HG02981 (cell line): ENCODE measurements around the gene ZSWIM4.
"Not testable (repeated sequence)": the region's sequence is repeated elsewhere in the genome, so short reads cannot be mapped to it uniquely, and the experiment has no call there.

Experiments
- ATAC-seq: cut with Tn5 transposase; IDR thresholded peaks from one replicate; pipeline ENCODE4 v1.9.1; 2021; ENCODE audit warnings: mild to moderate bottlenecking, moderate library complexity; ENCODE audit not compliant: unreplicated experiment

The ZSWIM4 gene

GRCh38 chr19:13847407-13848339, 52.4 kb downstream of the ZSWIM4 start:
- no peak for ATAC-seq

GRCh38 chr19:13848340-13848677, 53.1 kb downstream of the ZSWIM4 start:
- ATAC-seq, result no peak

- ATAC-seq, result no peak
These were observed 53.8 kb downstream of the ZSWIM4 start for GRCh38 chr19:13848798-13849676.

GRCh38 chr19:13849991-13850909, 55.0 kb downstream of the ZSWIM4 start:
- no peak for ATAC-seq

GRCh38 chr19:13850910-13851733, 55.9 kb downstream of the ZSWIM4 start:
- no peak for ATAC-seq

GRCh38 chr19:13851734-13852114, 56.5 kb downstream of the ZSWIM4 start:
- ATAC-seq, result not testable (repeated sequence)

- ATAC-seq, result not testable (repeated sequence)
These were observed 57.0 kb downstream of the ZSWIM4 start for GRCh38 chr19:13852171-13852707.

- ATAC-seq, result no peak
These were observed 61.3 kb downstream of the ZSWIM4 start for GRCh38 chr19:13856497-13856896.

GRCh38 chr19:13859361-13859880, 64.2 kb downstream of the ZSWIM4 start:
- no peak for ATAC-seq

GRCh38 chr19:13860679-13861391, 65.6 kb downstream of the ZSWIM4 start:
- ATAC-seq, result no peak

- peak; percentile 18 for ATAC-seq
These were observed 66.1 kb downstream of the ZSWIM4 start for GRCh38 chr19:13861392-13861713.

GRCh38 chr19:13861714-13862531, 66.7 kb downstream of the ZSWIM4 start:
- peak; percentile 62 for ATAC-seq

- no peak for ATAC-seq
These were observed 68.9 kb downstream of the ZSWIM4 start for GRCh38 chr19:13864046-13864666.

- ATAC-seq, result no peak
These were observed 69.7 kb downstream of the ZSWIM4 start for GRCh38 chr19:13864667-13865570.

GRCh38 chr19:13865571-13866462, 70.6 kb downstream of the ZSWIM4 start:
- ATAC-seq, result no peak
